Spinal cord (tissue), 10 donors: ENCODE measurements around the gene DNAJC1. TPM values are rescaled to one million over a fixed set of nuclear protein-coding genes. Genes with fewer than 3 reads are reported as not detected.
"Not testable (repeated sequence)": the region's sequence is repeated elsewhere in the genome, so short reads cannot be mapped to it uniquely, and the experiment has no call there.

Experiments used
- DNase-seq, 6 donors: peaks; one replicate each; pipeline versions ENCODE4 v3.0.0 to v3.0.0-alpha.2; 2013 to 2015; ENCODE audit warnings: low spot score in 6 of 6, low read depth in 4 of 6
- H3K27ac ChIP-seq: one replicate; pipeline ENCODE4 v1.5.1; 2013; ENCODE audit warnings: low read depth, low read length, control low read depth
- H3K27me3 ChIP-seq: one replicate; pipeline ENCODE4 v1.6.1; 2013; ENCODE audit warnings: low read length; ENCODE audit not compliant: control insufficient read depth, insufficient read depth
- H3K36me3 ChIP-seq: one replicate; pipeline ENCODE4 v1.6.1; 2013; ENCODE audit warnings: low read length; ENCODE audit not compliant: control insufficient read depth, insufficient read depth
- H3K4me1 ChIP-seq: one replicate; pipeline ENCODE4 v1.6.1; 2013; ENCODE audit warnings: low read length; ENCODE audit not compliant: control insufficient read depth, insufficient read depth
- H3K4me3 ChIP-seq: one replicate; pipeline ENCODE4 v1.5.1; 2013; ENCODE audit warnings: low read depth, low read length, control low read depth
- H3K9me3 ChIP-seq: one replicate; pipeline ENCODE4 v1.6.1; 2013; ENCODE audit warnings: low read length; ENCODE audit not compliant: control insufficient read depth, insufficient read depth
- WGBS: methylation state at CpG from one replicate; pipeline ENCODE4 v1.1.5; 2013; ENCODE audit warnings: missing lambda C conversion rate; ENCODE audit not compliant: insufficient coverage; 5-methylcytosine and 5-hydroxymethylcytosine counted together
- polyA plus RNA-seq, 2 donors: library from polyadenylated mRNA; unstranded; fragments of 120-200 nt; gene quantifications; one replicate each; pipeline ENCODE4 v1.2.1, GENCODE V29; 2013; ENCODE audit not compliant: insufficient read length in 2 of 2
- total RNA-seq, 2 donors: library from RNA; depleted of rRNA in 1 of 2; stranded (reverse); fragments of 120-200 nt in 1 of 2; fragments of >200 nt in 1 of 2; gene quantifications; one replicate each; pipeline versions ENCODE4 v1.2.3 to v1.2.4, GENCODE V29; 2013 to 2014
- donor health status: healthy.

The DNAJC1 gene
- total and polyA plus RNA-seq, 4 donors, result 15.6 to 39.0 (median 19.6) TPM

- H3K9me3 ChIP-seq, result peaks cover 20% of the 10 kb centered on the region
- no peak for DNase-seq
- H3K4me1 ChIP-seq, result no peaks in the 10 kb centered on the region
- no peaks in the 10 kb centered on the region for H3K36me3 ChIP-seq
- H3K27me3 ChIP-seq, result no peaks in the 10 kb centered on the region
- no peak overlapping the region for H3K4me3 ChIP-seq
- H3K27ac ChIP-seq, result no peak overlapping the region
- WGBS, result no CpG with 5 or more reads among the region's 2 CpGs
These were observed 176.8 kb downstream of the DNAJC1 start for GRCh38 chr10:21826725-21827124.

DNA sequence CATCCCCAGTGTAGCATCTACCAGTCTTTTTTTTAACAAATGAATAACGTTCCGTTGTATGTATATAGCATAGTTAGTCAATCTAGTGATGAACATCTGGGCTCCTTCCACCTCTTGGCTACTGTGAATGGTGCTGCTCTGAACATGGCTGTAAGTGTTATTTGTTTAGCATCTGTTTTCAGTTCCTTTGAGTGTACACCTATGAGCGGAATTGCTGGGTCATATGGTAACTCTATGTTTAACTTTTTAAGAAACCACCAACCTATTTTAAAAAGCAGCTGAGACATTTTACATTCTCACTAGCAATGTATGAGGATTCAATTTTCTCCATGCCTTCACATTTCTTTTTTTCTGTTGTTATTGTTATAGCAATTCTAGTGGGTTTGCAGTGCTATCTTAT is 178.2 kb downstream of the DNAJC1 start:
- Histone ChIP-seq H3K4me1 (no peaks in the 10 kb centered on the region), H3K27ac (no peak overlapping the region), H3K9me3 (peaks cover 17% of the 10 kb centered on the region), H3K27me3 (no peaks in the 10 kb centered on the region), H3K36me3 (no peaks in the 10 kb centered on the region), H3K4me3 (no peak overlapping the region)
- no CpG with 5 or more reads among the region's 3 CpGs for WGBS
- DNase-seq, result no peak

- H3K36me3 ChIP-seq, result no peaks in the 10 kb centered on the region
- H3K4me3 ChIP-seq, result no peak overlapping the region
- no peak for DNase-seq
- H3K4me1 ChIP-seq, result no peaks in the 10 kb centered on the region
- peaks cover 17% of the 10 kb centered on the region for H3K9me3 ChIP-seq
- no peak overlapping the region for H3K27ac ChIP-seq
- no CpG with 5 or more reads among the region's 4 CpGs for WGBS
- H3K27me3 ChIP-seq, result no peaks in the 10 kb centered on the region
These were observed 179.1 kb downstream of the DNAJC1 start for GRCh38 chr10:21824409-21824808.

DNA sequence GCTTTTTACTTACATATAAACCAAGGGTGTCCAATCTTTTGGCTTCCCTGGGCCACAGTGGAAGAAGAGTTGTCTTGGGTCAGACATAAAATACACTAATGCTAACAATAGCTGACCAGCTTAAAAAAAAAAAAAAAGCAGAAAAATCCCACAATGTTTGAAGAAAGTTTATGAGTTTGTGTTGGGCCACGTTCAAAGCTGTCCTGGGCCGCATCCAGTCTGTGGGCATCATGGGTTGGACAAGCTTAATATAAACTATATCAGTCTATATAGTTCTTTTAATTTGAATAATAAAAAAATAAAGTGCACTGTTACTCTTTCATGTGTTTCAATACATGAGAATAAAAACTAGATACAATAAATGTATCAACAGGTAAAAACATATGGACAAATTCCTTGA is 179.9 kb downstream of the DNAJC1 start:
- no CpG with 5 or more reads among the region's 2 CpGs for WGBS
- Histone ChIP-seq H3K27me3 (no peaks in the 10 kb centered on the region), H3K4me3 (no peak overlapping the region), H3K36me3 (no peaks in the 10 kb centered on the region), H3K9me3 (peaks cover 17% of the 10 kb centered on the region), H3K27ac (no peak overlapping the region), H3K4me1 (no peaks in the 10 kb centered on the region)
- no peak for DNase-seq

DNA sequence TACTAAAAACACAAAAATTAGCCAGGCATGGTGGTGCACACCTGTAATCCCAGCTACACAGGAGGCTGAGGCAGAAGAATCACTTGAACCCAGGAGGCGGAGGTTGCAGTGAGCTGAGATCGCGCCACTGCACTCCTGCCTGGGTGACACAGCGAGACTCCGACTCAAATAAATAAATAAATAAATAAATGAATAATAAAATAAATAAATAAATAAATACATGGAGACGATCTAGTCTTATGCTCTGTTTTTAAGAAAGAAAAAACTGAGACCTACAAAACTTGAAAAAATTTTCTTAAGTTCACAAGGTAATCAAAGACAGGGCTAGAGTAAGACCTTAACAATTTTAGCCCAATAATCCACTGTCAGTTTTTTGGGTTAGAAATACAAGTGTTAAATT is 181.3 kb downstream of the DNAJC1 start:
- not testable (repeated sequence) for H3K4me1 ChIP-seq, H3K27me3 ChIP-seq, DNase-seq, H3K4me3 ChIP-seq, H3K36me3 ChIP-seq, H3K27ac ChIP-seq
- peaks cover 14% of the 10 kb centered on the region for H3K9me3 ChIP-seq
- whole genome bisulfite sequencing, result no CpG with 5 or more reads among the region's 6 CpGs

DNA sequence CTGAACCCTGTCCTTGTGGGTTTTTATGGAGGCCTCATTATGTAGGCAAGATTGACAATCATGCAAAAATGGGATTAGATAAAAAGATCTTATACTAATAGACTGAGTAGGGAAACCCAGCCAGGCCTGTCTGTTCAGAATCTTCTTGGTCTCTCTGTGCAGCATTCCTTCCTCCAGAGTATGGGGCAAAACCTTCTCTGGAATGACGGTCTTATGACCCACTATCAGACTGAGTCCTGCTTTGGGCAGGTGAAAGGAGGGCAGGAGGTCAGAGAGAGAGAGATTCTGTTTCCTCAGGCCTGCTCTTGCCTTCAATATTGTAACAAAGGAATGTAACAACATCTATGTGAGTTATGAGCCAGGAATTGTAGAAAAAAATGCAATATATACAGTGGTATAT is 182.6 kb downstream of the DNAJC1 start:
- DNase-seq, result no peak
- no peak overlapping the region for H3K4me3 ChIP-seq
- H3K27me3 ChIP-seq, result no peaks in the 10 kb centered on the region
- no peaks in the 10 kb centered on the region for H3K36me3 ChIP-seq
- H3K27ac ChIP-seq, result no peak overlapping the region
- peaks cover 5% of the 10 kb centered on the region for H3K9me3 ChIP-seq
- no CpG with 5 or more reads among the region's 1 CpG for WGBS
- H3K4me1 ChIP-seq, result no peaks in the 10 kb centered on the region

DNA sequence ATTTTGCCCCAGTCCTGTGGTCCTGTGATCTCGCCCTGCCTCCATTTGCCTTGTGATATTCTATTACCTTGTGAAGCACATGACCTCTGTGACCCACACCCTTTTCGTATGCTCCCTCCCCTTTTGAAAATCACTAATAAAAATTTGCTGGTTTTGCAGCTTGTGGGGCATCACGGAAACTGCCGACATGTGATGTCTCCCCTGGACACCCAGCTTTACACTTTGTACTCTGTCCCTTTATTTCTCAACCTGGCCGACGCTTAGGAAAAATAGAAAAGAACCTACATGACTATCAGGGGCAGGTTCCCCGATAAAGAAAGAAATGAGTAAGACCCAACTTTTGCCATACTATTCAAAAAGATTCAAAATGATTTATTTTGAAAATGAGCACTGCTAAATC is 185.1 kb downstream of the DNAJC1 start:
- DNase-seq, H3K4me3 ChIP-seq, H3K4me1 ChIP-seq, H3K27ac ChIP-seq, H3K9me3 ChIP-seq, H3K36me3 ChIP-seq, H3K27me3 ChIP-seq: not testable (repeated sequence)
- 83% methylated on average over 4 of the region's 7 CpGs for WGBS

GRCh38 chr10:21814866-21815265 is 188.7 kb downstream of the DNAJC1 start:
- no peaks in the 10 kb centered on the region for H3K36me3 ChIP-seq
- no peaks in the 10 kb centered on the region for H3K27me3 ChIP-seq
- H3K27ac ChIP-seq, result no peak overlapping the region
- no peak for DNase-seq
- H3K4me1 ChIP-seq, result no peaks in the 10 kb centered on the region
- H3K9me3 ChIP-seq, result no peaks in the 10 kb centered on the region
- WGBS, result 100% methylated on average over 1 of the region's 2 CpGs
- no peak overlapping the region for H3K4me3 ChIP-seq

DNA sequence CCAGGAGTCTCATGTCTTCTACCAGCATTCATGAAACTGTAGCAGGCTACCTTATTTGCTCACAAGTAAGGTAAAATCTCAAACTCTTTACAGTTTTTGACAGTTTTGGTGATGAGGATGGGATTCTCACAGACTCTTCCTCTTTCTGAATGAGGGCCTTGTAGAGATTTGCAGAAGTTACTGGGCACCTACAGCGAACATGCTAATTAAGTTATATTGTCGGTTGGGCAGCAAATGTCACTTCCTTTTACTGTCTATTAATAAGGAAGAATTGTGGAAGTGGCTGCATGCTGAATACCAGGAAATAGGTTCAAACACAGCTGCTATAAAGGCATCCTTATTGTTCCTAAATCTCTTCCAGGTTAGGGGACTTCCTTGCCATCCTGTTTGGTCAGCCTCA is 189.6 kb downstream of the DNAJC1 start:
- H3K4me1 ChIP-seq, result no peaks in the 10 kb centered on the region
- DNase-seq, result no peak
- H3K36me3 ChIP-seq, result no peaks in the 10 kb centered on the region
- WGBS, result no CpG with 5 or more reads among the region's 2 CpGs
- H3K9me3 ChIP-seq, result no peaks in the 10 kb centered on the region
- H3K27me3 ChIP-seq, result no peaks in the 10 kb centered on the region
- H3K4me3 ChIP-seq, result no peak overlapping the region
- no peak overlapping the region for H3K27ac ChIP-seq

DNA sequence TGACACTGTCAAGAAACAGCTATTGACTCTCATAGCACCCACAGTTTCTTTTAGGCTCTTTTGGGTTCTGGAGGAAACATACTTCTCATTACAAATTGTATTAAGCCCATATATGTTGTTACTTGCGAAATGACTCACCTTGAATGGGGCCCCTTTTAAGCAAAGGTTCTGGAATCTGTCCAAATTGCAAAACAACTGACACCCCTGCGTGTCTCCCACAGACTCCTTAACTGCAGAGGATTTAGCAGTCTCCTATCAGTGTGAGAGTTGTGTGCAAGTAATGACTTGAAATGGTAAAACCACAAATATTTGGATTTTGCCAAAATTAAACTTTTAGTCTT is 192.3 kb downstream of the DNAJC1 start:
- Histone ChIP-seq H3K9me3 (no peaks in the 10 kb centered on the region), H3K4me3 (no peak overlapping the region), H3K4me1 (no peaks in the 10 kb centered on the region), H3K36me3 (no peaks in the 10 kb centered on the region), H3K27me3 (no peaks in the 10 kb centered on the region), H3K27ac (no peak overlapping the region)
- no peak for DNase-seq
- no CpG with 5 or more reads among the region's 2 CpGs for WGBS
